HG03378 (cell line): ENCODE measurements around the gene NOTCH2.

Experiments used
- ATAC-seq: cut with Tn5 transposase; IDR thresholded peaks from one replicate; pipeline ENCODE4 v1.9.1; 2021; ENCODE audit warnings: mild to moderate bottlenecking, moderate library complexity; ENCODE audit not compliant: unreplicated experiment

Gene NOTCH2

DNA sequence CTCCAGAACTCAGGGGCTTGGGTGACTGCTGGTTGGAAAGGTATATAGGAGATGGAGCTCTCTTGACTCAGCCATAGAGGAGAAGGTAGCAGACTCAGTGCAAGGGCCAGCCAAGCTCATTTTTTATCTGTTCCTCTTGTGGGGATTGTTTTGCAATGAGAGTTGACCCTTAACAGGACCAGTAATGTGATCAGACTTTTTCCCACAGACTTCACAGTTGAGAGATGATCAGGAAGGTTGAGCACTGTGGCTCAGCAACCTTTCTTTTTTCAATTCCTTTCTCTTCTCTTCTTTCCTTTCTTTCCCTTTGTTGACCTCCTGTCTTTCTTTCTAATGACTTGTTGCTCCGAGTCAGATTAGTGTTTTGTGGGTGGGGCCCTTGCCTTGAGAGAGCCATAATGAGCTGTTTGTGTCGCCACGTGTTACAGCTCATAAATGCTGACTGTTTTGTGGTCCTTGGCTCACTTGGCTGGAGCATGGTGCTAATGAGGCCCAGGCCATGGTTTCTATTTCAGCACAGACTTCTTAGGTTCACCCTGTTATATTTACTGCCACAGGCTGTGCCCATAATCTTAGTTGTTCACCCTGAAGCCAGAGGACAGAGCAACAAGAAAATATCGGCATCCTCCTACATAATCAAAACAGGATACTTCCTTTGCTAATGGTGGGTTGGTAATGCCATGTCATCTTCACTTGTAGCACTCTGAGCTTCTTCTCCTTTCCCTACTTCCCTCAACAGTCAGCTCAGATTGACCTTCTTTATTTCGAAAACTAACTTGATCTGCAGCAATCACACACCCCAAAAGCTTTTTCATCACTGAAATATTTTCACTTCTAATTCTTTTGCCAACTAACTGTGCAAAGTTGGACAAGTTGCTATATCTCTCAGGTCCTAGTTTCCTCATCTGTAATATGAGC lies 187.1 kb downstream of the NOTCH2 start:
- no peak for ATAC-seq

DNA sequence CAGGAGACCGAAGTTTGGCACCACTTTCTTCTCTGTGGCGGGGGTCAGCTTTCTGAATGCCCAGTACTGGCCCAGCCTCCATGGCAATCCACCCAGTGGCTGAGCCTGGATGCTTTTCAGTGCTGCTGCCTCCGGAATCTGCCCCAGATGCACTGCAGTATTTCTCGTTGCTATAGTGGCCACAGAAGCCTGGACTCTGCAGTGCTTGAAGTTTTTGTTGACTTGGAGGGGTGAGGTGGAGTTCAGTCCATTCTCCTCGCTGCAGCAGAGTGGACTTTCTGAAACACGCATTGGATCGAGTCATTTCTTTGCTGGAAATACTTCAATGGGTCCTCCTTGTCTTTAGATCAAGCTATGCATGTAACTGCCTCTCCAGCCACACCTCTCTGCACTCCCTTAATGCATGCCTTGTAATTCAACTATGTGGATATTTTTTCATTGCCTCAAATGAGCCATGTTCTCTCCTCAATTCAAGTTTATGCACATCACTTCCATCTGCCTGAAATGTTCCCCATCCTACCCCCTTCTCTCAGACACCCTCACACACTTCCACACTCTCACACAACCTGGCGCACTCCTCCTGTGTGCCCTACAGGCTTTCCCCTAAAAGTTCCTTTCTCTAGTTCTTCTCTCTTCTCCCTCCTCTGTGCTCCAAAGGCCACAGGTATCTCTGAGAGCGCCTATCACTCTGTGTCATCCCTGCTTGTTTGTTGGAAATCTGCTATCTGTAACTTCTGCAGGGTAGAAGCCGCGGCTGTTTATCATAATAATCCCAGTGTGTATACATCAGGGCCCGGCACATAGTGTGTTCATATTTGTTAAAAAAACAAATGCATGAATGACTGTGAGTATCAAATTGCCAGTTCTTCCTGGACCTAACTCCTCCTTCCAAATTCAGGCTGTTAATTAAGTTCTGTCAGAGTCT lies 189.7 kb downstream of the NOTCH2 start:
- ATAC-seq, result no peak

DNA sequence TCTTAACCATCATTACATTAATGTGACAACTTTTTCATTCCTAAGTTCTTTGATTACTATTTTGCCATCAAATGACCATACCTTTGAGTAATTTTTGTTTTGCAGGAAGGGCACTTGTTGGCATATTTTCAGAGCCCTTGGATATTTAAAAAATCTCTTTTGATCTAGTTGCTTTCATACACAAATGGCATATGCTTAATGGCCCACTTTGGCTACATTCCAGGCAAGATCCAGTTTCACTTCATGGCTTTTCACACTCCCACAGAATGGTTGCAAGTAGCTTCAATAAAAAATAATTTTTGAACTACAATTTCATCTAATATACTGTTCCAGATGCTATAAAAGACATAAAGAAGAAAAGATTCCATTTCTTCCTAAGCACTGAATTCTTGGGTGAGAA lies 191.3 kb downstream of the NOTCH2 start:
- ATAC-seq, result no peak

DNA sequence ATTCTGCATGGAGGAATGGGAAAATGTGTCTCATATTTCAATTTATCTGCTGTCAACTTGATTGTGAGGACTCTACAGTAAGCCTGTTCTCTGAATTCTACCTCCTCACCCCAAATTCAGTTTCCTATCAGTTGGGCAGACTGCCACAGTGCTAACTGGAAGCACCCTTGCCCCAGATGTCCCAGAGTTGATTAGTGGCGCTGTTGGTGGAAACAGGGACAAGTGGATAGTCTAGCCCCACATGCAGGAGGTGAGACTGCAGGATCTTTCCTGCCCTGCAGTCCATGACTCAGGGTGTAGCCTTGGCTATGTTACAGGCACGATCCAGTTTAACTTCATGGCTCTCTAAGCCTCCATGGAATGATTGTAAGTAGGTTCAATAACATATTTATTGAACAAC lies 195.3 kb downstream of the NOTCH2 start:
- no peak for ATAC-seq

DNA sequence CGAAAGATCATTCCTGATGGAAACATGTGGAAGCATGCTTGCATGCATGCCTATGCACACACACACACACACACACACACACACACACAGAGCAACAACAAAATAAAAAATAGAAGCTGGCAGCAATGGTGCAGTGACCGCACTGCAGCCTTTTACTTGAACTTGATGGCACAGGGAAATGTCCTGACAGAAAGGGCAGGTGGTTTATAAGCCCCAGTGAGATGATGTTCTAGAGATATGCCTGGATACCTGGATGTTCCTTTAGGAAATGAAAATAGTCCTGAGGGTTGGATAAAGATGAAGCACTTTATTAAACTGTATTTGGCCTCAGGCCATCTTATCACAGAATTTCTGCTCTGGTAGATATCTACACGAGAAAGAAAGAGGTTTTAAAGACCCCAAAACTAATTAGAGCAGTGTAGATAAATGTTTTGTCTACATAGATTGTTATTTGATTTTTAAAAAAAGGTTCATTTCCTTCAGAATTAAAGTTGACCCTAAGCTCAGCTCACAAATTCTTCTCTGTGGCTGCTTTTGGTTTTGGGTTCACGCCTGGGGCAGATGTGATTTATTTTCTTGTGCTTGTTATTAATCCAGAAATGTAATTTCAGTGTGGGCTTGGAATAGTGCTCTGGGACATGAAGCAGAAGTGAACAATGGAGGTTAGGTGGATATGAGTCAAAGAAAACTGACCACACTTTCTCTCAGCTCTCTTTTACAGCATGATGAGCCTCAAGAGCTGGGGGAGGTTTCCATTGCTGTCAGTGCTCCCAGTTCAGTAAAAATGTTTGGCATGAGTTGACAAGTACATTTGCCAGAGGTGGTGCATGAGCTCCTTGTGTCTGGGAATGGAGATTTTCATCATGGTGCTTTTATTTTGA lies 196.1 kb downstream of the NOTCH2 start:
- no peak for ATAC-seq

DNA sequence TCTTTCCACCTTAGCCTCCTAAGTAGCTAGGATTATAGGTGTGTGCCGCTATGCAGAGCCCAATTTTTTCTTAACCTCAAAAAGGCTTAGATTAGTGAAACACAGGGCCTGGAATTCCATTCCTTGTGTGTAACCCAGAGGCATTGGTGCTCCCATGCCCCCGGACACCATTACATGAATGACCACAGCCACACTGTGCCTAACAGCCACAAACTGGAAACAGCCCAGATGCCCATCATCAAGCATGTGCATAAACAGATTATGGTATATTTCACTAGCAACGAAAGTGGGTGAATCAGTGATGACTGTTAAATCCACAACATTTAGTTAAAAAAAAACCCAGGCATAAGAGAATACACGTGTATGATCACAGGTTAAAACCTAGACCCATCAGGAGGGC lies 197.6 kb downstream of the NOTCH2 start:
- ATAC-seq, result no peak

DNA sequence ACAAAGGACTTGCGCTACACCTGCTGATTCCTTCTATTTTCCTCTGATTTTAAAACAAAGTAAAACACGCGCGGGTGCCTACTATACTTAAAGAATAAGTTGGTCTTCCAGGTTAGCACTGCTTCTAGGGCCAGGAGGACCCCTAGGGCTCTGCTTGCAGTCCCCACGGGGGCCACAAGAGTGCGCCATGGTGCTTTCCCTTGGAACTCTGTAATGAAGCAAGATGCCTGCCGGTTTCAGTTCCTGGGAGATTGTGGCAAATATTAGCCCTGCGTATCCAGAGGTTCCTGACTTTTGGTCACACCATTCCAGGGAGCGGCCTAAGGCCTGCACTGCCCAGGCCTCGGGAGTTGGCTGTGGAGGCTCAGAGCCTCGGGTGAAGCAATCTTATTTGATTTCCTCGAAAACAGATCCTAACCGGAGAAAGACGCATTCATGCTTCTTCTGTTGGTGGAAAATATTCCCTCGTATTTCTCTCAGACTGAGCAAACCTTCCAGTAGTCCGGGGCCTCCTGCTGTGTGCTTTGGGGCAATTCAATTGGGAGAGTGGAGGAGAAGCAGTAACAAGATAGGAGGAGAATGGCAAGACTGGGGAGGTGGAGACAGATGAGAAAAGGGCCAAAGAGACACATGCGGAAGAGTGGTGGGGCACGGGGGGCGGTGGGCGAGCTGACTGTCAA lies 198.4 kb downstream of the NOTCH2 start:
- no peak for ATAC-seq

DNA sequence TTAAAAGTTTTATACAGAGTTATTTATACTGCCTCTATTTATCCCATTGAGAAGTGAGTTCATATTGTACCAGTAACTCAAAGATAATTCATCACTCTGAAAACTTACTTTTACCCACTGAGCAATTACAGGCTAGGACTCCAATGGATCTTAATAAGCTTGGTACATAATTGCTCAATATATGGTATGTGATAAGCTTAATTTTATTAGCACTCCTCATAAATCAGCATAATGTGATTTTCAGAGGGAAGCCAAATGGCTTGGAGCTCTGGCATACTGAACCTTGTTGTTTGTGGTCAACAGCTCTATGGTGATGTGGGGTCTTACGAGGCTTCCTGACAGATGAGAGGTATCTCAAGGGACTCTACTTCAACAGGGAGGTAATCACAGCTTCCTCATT lies 199.5 kb downstream of the NOTCH2 start:
- no peak for ATAC-seq

DNA sequence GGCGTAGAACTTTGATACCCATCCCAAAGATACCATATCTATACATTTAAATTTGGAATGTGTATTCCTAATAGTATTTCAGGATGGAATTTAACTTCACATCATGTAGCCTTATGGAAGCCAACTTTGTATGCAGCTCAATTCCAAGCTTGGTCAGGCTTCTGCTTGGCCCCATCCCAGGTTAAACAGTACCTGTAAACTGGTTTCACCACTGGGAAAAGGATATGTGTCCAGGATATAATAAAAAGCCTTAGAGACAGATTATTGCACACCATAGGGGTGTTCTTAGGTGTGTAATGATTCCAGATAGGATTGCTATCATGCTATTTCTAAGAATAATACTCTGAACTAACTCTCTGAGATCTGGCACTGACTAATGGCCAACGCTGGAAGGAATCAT lies 201.3 kb downstream of the NOTCH2 start:
- ATAC-seq, result no peak

DNA sequence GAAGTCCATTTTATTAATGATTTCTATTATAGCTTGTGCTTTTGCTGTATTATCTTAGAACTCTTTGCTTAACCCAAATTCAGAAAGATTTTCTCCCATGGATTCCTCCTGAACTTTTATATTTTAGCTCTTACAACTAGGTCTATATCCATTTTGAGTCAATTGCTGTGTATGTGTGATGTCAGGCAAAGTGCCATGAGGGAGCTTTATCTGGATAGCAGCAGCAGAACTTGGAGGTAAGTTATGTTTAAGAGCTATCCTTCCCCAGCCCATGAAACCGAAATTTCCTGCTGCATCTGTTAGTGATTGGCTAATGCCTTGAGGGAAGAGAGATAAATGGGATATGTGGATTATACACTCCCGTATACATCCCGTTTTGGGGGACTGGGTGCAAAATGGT lies 203.0 kb downstream of the NOTCH2 start:
- no peak for ATAC-seq

DNA sequence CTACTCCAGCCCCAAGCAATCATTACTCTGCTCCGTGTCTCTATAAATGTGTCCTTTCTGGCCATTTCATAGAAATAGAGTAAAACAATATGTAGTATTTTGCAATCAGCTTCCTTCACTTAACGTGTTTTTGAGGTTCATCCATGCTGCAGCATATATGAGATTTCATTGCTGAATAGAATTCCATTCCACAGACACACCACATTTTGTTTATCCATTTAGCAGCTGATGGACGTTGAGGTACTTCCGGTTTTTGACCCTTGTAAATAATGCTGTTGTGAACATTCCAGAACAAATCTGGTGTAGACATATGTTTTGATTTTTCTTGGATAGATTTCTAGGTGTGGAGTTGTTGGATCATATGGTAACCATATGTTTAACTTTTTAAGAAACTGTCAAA lies 203.8 kb downstream of the NOTCH2 start:
- ATAC-seq, result no peak

DNA sequence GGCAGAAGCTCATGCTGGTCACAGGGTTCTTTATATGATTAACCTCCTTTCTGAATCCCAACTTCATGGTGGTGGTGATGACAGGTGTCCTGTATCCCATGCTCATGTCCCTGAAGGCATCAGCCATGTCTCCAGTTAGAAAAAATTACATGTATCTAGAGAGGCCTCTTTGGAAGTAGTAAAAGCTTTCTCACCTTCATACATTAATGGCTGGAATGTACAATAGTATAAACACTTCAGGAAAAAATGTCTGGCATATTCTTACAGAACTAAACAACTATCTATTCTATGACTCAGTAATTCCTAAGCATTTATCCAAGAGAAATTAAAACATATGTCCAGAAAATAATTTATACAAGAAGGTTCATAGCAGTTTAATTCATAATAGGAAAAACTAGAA lies 207.2 kb downstream of the NOTCH2 start:
- no peak for ATAC-seq
